Omental fat pad (tissue), 4 donors: Measurements from ENCODE around the gene EMP1. TPM values are rescaled to one million over a fixed set of nuclear protein-coding genes. Genes with fewer than 3 reads are reported as not detected.

Source experiments
- ATAC-seq: fragments of 150-250 bp; one replicate; pipeline ENCODE4 v1.9.1; 2016; ENCODE audit warnings: mild to moderate bottlenecking, moderate library complexity; ENCODE audit not compliant: low FRiP score
- DNase-seq: peaks from one replicate; pipeline ENCODE4 v3.0.0-alpha.2; 2019; ENCODE audit warnings: low spot score
- CTCF ChIP-seq, 3 donors: fragments of 450-650 bp; IDR thresholded peaks; one replicate each; pipeline ENCODE4 v1.5.1; 2016 to 2017; ENCODE audit warnings: antibody characterized with exemption in 3 of 3, mild to moderate bottlenecking in 3 of 3, moderate library complexity in 2 of 3
- total RNA-seq, 4 donors: library from RNA; depleted of rRNA; stranded (reverse); fragments of >200 nt; gene quantifications; one replicate each; pipeline ENCODE4 v1.1.0, GENCODE V29; 2016

Gene EMP1
- total RNA-seq, 4 donors from 2014 or later: 687 to 4,689 (median 1,133) TPM

DNA sequence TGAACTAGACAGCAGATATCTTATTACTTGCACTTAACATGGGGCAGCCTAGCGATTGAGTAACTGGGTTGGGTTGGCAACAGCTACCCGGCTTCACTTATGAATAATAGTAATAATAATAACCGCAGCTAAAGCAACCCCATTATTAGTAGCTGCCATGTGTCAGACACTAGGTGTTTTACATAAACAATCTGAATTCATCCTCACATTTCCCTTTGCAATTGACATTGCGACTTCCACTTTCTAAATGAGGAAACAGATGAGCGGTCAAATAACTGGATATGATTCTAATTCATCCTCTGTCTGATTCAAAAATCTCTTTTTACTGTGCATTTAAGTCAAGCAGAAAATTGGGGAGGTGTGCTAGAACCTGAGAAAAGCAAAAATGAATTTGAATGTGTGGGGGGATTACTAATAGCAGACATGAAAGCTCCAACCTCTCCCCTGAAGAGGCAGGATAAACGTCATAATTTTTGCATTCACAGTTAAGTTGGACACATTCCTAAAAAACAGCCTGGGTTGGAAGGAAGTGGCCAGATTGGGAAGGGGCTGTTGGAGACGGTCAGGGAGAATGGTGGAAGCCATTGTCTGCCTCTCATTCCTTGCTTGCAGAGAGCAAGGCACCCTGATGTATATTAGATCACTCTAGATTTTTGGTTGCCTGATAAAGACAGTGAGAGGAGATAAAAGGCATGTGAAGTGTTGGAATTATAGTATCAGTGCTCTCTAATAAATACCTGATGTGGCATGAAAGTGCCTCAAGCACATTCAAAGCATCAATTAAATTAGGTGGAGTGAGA, 13.1 kb downstream of the EMP1 start:
- DNase-seq: no peak
- TF ChIP-seq CTCF (IDR thresholded peaks at IDR 0.05): no peak

GRCh38 chr12:13210236-13211190, 14.0 kb downstream of the EMP1 start:
- no peak for TF ChIP-seq CTCF (IDR thresholded peaks at IDR 0.05)
- DNase-seq (no peak), ATAC-seq (no peak)

More for the DNA sequence above, 13.1 kb downstream of the EMP1 start:
- ATAC-seq: no peak

GRCh38 chr12:13211191-13211858, 14.8 kb downstream of the EMP1 start:
- ATAC-seq (no peak), DNase-seq (no peak)
- TF ChIP-seq CTCF (IDR thresholded peaks at IDR 0.05): no peak

- DNase-seq (no peak), ATAC-seq (no peak)
- TF ChIP-seq CTCF (IDR thresholded peaks at IDR 0.05): no peak
Measured at GRCh38 chr12:13211859-13212664, 15.5 kb downstream of the EMP1 start.

DNA sequence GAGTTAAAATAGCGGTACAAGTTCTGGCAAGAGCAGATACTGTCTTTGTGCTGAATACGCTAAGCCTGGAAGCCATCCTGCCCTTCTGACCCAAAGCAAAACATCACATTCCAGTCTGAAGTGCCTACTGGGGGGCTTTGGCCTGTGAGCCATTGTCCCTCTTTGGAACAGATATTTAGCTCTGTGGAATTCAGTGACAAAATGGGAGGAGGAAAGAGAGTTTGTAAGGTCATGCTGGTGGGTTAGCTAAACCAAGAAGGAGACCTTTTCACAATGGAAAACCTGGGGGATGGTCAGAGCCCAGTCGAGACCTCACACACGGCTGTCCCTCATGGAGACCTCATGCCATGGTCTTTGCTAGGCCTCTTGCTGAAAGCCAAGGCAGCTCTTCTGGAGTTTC, 18.5 kb downstream of the EMP1 start:
- TF ChIP-seq CTCF (IDR thresholded peaks at IDR 0.05): no peak
- DNase-seq: no peak
- no peak for ATAC-seq

GRCh38 chr12:13218641-13219040, 22.1 kb downstream of the EMP1 start:
- no peak for ATAC-seq
- TF ChIP-seq CTCF (IDR thresholded peaks at IDR 0.05): no peak
- DNase-seq: no peak
